OCI-LY3 (cell line): Measurements from ENCODE around the gene ZNF526.
"Not testable (repeated sequence)": the region's sequence is repeated elsewhere in the genome, so short reads cannot be mapped to it uniquely, and the experiment has no call there.

Experiments
- H2AFZ ChIP-seq: fragments of 200-600, 300-600 bp; shearing (Covaris generic); 2 replicates; pipeline ENCODE4 v1.6.0; 2014; ENCODE audit warnings: antibody characterized with exemption, low read depth, low read length
- H3K27ac ChIP-seq: fragments of 200-600, 300-600 bp; sonication (generic); 2 replicates; pipeline ENCODE4 v1.5.1; 2014; ENCODE audit warnings: mild to moderate bottlenecking, low read length, moderate library complexity, mixed read lengths
- H3K27me3 ChIP-seq: fragments of 200-600, 300-600 bp; sonication (generic); 2 replicates; pipeline ENCODE4 v1.6.1; 2014; ENCODE audit warnings: low read depth, low read length, mixed read lengths
- H3K36me3 ChIP-seq: fragments of 200-600, 300-600 bp; sonication (generic); replicated peaks from 2 replicates; pipeline ENCODE3; 2014; ENCODE audit warnings: low read depth, low read length, mixed read lengths
- H3K4me1 ChIP-seq: fragments of 300-600, 200-600 bp; sonication (generic); 2 replicates; pipeline ENCODE4 v1.6.1; 2014; ENCODE audit warnings: low read length, mixed read lengths
- H3K4me2 ChIP-seq: fragments of 200-600, 300-600 bp; sonication (generic); 2 replicates; pipeline ENCODE4 v1.6.1; 2014; ENCODE audit warnings: low read length, mixed read lengths
- H3K4me3 ChIP-seq: fragments of 300-600, 200-600 bp; sonication (generic); 2 replicates; pipeline ENCODE4 v1.5.1; 2014; ENCODE audit warnings: antibody characterized with exemption, mild to moderate bottlenecking, low read length, moderate library complexity
- H3K79me2 ChIP-seq: fragments of 300-600, 200-600 bp; shearing (Covaris generic); 2 replicates; pipeline ENCODE4 v1.6.1; 2014; ENCODE audit warnings: mild to moderate bottlenecking, low read length, mixed read lengths
- H3K9ac ChIP-seq: fragments of 300-600, 200-600 bp; shearing (Covaris generic); 2 replicates; pipeline ENCODE4 v1.6.0; 2014; ENCODE audit warnings: mild to moderate bottlenecking, low read length, moderate library complexity
- H3K9me3 ChIP-seq: fragments of 200-600, 300-600 bp; shearing (Covaris generic); 2 replicates; pipeline ENCODE4 v1.6.1; 2014; ENCODE audit warnings: low read length, mixed read lengths; ENCODE audit not compliant: insufficient read depth
- H4K20me1 ChIP-seq: fragments of 200-600, 300-600 bp; sonication (generic); 2 replicates; pipeline ENCODE4 v1.6.1; 2016; ENCODE audit warnings: low read length, mixed read lengths; ENCODE audit not compliant: insufficient read depth
- CTCF ChIP-seq: fragments of 200-600, 300-600 bp; sonication (generic); IDR thresholded peaks from 2 replicates; pipeline ENCODE4 v1.5.1; 2014; ENCODE audit warnings: antibody characterized with exemption, low read length, low read depth
- EZH2phosphoT487 ChIP-seq: fragments of 200-600 bp; shearing (Covaris generic); IDR thresholded peaks from 2 replicates; pipeline ENCODE4 v1.6.1; 2018; ENCODE audit warnings: antibody characterized with exemption, mixed run types, low read depth

ZNF526 gene

DNA sequence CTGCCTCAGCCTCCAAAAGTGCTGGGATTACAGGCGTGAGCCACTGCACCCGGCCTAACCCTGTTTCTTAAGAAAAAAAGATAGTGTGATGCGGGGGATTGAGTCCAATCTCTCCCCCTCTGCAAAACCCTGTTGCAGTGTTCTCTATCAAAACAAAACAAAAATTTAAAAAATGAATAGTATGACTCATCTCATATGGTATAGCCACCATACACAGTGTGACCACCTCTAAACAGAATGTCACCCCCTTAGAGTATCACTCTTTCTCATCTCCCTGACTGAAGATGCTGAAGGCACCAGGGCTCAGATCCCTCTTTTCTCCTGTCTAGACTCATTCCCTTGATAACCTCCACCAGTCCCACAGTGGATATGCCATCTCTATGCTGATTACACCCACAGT is 41.7 kb downstream of the ZNF526 start:
- Histone ChIP-seq H3K4me1 (peaks cover 4% of the 10 kb centered on the region; the same call in 1 of the 2 replicates), H3K4me2 (no peak overlapping the region), H2AFZ (no peak overlapping the region), H3K27ac (no peak overlapping the region), H3K36me3 (no peaks in the 10 kb centered on the region), H3K4me3 (no peak overlapping the region), H3K79me2 (no peaks in the 10 kb centered on the region), H3K9ac (no peak overlapping the region), H3K9me3 (no peaks in the 10 kb centered on the region), H4K20me1 (no peaks in the 10 kb centered on the region), H3K27me3 (peaks cover 2% of the 10 kb centered on the region; the same call in 1 of the 2 replicates)
- TF ChIP-seq CTCF (no peak), EZH2phosphoT487 (no peak)

DNA sequence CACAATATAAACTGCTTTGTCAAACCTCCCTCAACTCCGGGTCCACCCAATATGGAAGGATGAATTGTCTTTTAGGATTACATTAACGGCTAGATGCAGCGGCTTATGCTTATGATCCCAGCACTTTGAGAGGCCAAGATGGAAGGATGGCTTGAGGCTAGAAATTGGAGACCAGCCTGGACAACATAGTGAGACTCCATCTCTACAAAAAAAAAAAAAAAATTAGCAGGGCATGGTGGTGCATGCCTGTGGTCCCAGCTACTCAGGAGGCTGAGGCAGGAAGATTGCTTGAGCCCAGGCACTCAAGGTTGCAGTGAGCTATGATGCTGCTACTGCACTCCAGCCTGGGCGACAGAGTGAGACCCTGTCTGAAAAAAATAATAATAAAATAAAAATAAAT is 46.0 kb downstream of the ZNF526 start:
- Histone ChIP-seq H3K4me1 (peaks cover 21% of the 10 kb centered on the region), H3K79me2 (peaks cover 17% of the 10 kb centered on the region)
- not testable (repeated sequence) for H2AFZ ChIP-seq, H3K4me3 ChIP-seq, H3K27me3 ChIP-seq, H3K27ac ChIP-seq, H3K4me2 ChIP-seq, H4K20me1 ChIP-seq, H3K9ac ChIP-seq, H3K9me3 ChIP-seq, H3K36me3 ChIP-seq

- peak overlapping the region; percentile 90; the same call in 1 of the 2 replicates for H2AFZ ChIP-seq
- H4K20me1 ChIP-seq, H3K9me3 ChIP-seq, H3K27ac ChIP-seq, H3K27me3 ChIP-seq, H3K36me3 ChIP-seq: not testable (repeated sequence)
- peaks cover 25% of the 10 kb centered on the region for H3K79me2 ChIP-seq
- H3K4me3 ChIP-seq, result peak overlapping the region; percentile 81
- peak overlapping the region; percentile 94 for H3K4me2 ChIP-seq
- H3K9ac ChIP-seq, result peak overlapping the region; percentile 87
- peaks cover 25% of the 10 kb centered on the region for H3K4me1 ChIP-seq
Observed at GRCh38 chr19:42266928-42267603, 47.0 kb downstream of the ZNF526 start.

DNA sequence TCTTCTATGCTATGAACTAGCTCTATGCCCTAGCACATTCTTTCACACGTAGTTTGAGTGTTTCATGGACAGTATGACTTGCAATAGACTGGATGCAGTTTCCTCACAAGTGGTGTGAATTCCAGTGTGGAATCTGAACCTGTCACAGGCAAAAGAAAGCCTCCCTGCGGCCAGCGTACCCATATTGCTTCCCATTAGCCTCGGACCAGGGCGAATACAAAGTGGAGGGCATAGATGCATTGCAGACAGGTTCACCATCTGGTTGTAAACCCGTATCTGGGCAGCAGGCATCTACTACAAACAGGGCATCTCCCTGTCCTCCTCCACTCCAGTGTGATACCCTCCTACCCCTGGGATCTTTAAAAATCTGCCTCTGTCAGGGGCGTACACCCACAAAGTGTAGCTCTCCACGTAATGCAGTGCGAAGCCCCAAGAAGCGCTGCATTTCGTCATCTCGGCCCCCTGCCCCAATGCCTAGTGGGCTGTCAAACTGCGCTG is 47.6 kb downstream of the ZNF526 start:
- Histone ChIP-seq H3K9ac (peak overlapping the region; percentile 87), H4K20me1 (no peaks in the 10 kb centered on the region), H3K79me2 (peaks cover 25% of the 10 kb centered on the region), H3K27me3 (no peaks in the 10 kb centered on the region), H3K4me2 (peak overlapping the region; percentile 94), H3K9me3 (no peaks in the 10 kb centered on the region), H3K4me3 (peak overlapping the region; percentile 81), H3K4me1 (peaks cover 22% of the 10 kb centered on the region), H3K27ac (peak overlapping the region; percentile 33), H3K36me3 (no peaks in the 10 kb centered on the region), H2AFZ (peak overlapping the region; percentile 90)
- TF ChIP-seq CTCF, result no peak
- no peak for TF ChIP-seq EZH2phosphoT487

DNA sequence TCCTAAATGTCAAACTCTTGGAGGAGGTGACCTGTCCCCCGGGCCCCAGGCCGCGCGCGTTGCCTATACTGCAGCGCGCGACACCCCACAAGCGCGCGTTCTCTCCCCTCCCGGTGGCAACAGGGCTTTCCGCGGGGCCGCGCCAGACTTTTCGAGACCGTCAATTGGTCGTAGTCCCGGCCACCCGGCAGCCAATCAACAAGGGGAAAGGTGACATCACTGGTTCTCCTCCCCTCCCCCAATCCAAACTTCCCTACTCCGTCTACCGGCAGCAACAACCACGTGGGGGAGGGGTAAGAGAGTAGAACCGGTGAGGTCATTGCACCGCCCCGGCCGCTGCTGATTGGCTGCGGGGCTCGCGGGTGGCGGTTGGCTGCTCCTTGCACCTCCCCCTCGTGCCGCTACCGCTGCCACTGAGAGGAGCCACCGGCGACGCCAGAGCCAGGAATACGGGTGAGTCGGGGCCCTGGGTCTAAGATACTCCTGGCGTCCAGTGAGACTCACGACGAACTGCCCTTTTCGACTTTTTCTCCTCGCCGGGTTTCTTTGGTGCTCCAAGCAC is 48.1 kb downstream of the ZNF526 start:
- Histone ChIP-seq H3K79me2 (peaks cover 25% of the 10 kb centered on the region), H3K4me3 (peak overlapping the region; percentile 81), H3K9ac (peak overlapping the region; percentile 87), H4K20me1 (no peaks in the 10 kb centered on the region), H2AFZ (peak overlapping the region; percentile 90), H3K4me2 (peak overlapping the region; percentile 94), H3K27me3 (no peaks in the 10 kb centered on the region), H3K27ac (peak overlapping the region; percentile 80), H3K36me3 (no peaks in the 10 kb centered on the region), H3K9me3 (no peaks in the 10 kb centered on the region), H3K4me1 (peaks cover 20% of the 10 kb centered on the region)
- TF ChIP-seq EZH2phosphoT487 (no peak), CTCF (no peak)
